GM18867 (cell line): ENCODE data around the gene TLE1.

ENCODE experiments used
- ATAC-seq: cut with Tn5 transposase; IDR thresholded peaks from one replicate; pipeline ENCODE4 v1.9.1; 2021; ENCODE audit warnings: mild to moderate bottlenecking, moderate library complexity; ENCODE audit not compliant: unreplicated experiment

TLE1 gene

GRCh38 chr9:81686614-81687520 lies 2.5 kb downstream of the TLE1 start:
- ATAC-seq, result no peak

GRCh38 chr9:81685763-81686613 lies 3.4 kb downstream of the TLE1 start:
- no peak for ATAC-seq

- no peak for ATAC-seq
These were observed 4.7 kb downstream of the TLE1 start for GRCh38 chr9:81684635-81685034.

- ATAC-seq, result no peak
These were observed 5.6 kb downstream of the TLE1 start for GRCh38 chr9:81683704-81684103.

GRCh38 chr9:81683238-81683637 lies 6.1 kb downstream of the TLE1 start:
- no peak for ATAC-seq

GRCh38 chr9:81682797-81683196 lies 6.5 kb downstream of the TLE1 start:
- ATAC-seq, result no peak

GRCh38 chr9:81682177-81682576 lies 7.2 kb downstream of the TLE1 start:
- no peak for ATAC-seq

- ATAC-seq, result no peak
These were observed 8.8 kb downstream of the TLE1 start for GRCh38 chr9:81680506-81680905.

GRCh38 chr9:81680006-81680405 lies 9.3 kb downstream of the TLE1 start:
- no peak for ATAC-seq

GRCh38 chr9:81678088-81678487 lies 11.3 kb downstream of the TLE1 start:
- ATAC-seq, result no peak

- ATAC-seq, result no peak
These were observed 13.0 kb downstream of the TLE1 start for GRCh38 chr9:81676395-81676794.

- ATAC-seq, result no peak
These were observed 16.0 kb downstream of the TLE1 start for GRCh38 chr9:81673310-81673709.

GRCh38 chr9:81671880-81672280 lies 17.5 kb downstream of the TLE1 start:
- no peak for ATAC-seq

GRCh38 chr9:81669866-81670265 lies 19.5 kb downstream of the TLE1 start:
- ATAC-seq, result no peak

GRCh38 chr9:81669041-81669651 lies 20.2 kb downstream of the TLE1 start:
- no peak for ATAC-seq

GRCh38 chr9:81666123-81666522 lies 23.2 kb downstream of the TLE1 start:
- ATAC-seq, result no peak

- no peak for ATAC-seq
These were observed 23.9 kb downstream of the TLE1 start for GRCh38 chr9:81665322-81665871.

GRCh38 chr9:81664638-81665222 lies 24.6 kb downstream of the TLE1 start:
- ATAC-seq, result no peak

- ATAC-seq, result no peak
These were observed 28.0 kb downstream of the TLE1 start for GRCh38 chr9:81661339-81661738.

- no peak for ATAC-seq
These were observed 32.4 kb downstream of the TLE1 start for GRCh38 chr9:81656871-81657337.

GRCh38 chr9:81656004-81656403 lies 33.3 kb downstream of the TLE1 start:
- peak; percentile 94 for ATAC-seq
